HCT116 (cell line): ENCODE measurements around the gene RAB11FIP2. TPM values are rescaled to one million over a fixed set of nuclear protein-coding genes. Genes with fewer than 3 reads are reported as not detected.

Experiments used
- ATAC-seq: fragments of 200-7000 bp; cut with Tn5 transposase; 2 replicates; pipeline ENCODE4 v1.9.1; 2020; ENCODE audit warnings: mild to moderate bottlenecking, moderate library complexity
- BruUV-seq: library from RNA; stranded (reverse); fragments of 400-500 nt; replicated peaks from 2 replicates; lab custom pipeline; 2021; lab: Mats Ljungman, UMichigan
- CTCF ChIA-PET: fragments of 300-600 bp; sonication (Branson Sonifier 250); formaldehyde crosslinking; loops from one replicate; lab custom pipeline; 2021; ENCODE audit warnings: antibody characterized with exemption; lab: Charles Lee
- POLR2A ChIA-PET: fragments of 300-600, 350-600 bp; sonication (Branson Sonifier 250); formaldehyde crosslinking; loops from one replicate; lab custom pipeline; 2021; ENCODE audit warnings: antibody characterized with exemption; lab: Charles Lee
- RAD21 ChIA-PET, 2 experiments: fragments of 300-600 bp; sonication (Branson Sonifier 250); formaldehyde crosslinking; loops; one replicate each; lab custom pipeline; 2023; ENCODE audit warnings: low total read pairs in 2 of 2; ENCODE audit not compliant: uncharacterized antibody in 2 of 2, unreplicated experiment in 2 of 2, low non-redundant PET in 1 of 2; lab: Charles Lee
- DNase-seq: peaks from one replicate; pipeline ENCODE4 v3.0.0-alpha.2; 2010; ENCODE audit warnings: low read depth, low spot score
- H2AFZ ChIP-seq: fragments of 200-600 bp; shearing (Covaris generic), sonication (generic); 2 replicates; pipeline ENCODE4 v1.6.1; 2017; ENCODE audit warnings: low read depth, mixed run types, mixed read lengths, antibody characterized with exemption, low read length; ENCODE audit not compliant: poor library complexity, severe bottlenecking
- H3K27ac ChIP-seq: 2 replicates; pipeline ENCODE4 v1.5.1; 2012; ENCODE audit warnings: low read depth, low read length
- H3K27me3 ChIP-seq: fragments of 200-600 bp; sonication (generic); 2 replicates; pipeline ENCODE4 v1.6.1; 2016; ENCODE audit warnings: mixed run types, low read length, mixed read lengths; ENCODE audit not compliant: insufficient read depth
- H3K36me3 ChIP-seq, 2 experiments: fragments of 200-500 bp in 1 of 2; fragments of 200-600 bp in 1 of 2; sonication (Bioruptor generic) in 1 of 2; sonication (generic) in 1 of 2; 2 replicates each; pipeline versions ENCODE4 v1.5.1 to v1.6.1; 2014 to 2016; ENCODE audit warnings: low read length in 2 of 2, inconsistent platforms in 1 of 2, mixed read lengths in 1 of 2, mixed run types in 1 of 2; ENCODE audit not compliant: insufficient read depth in 2 of 2, control insufficient read depth in 1 of 2
- H3K4me1 ChIP-seq, 2 experiments: fragments of 200-600 bp in 1 of 2; sonication (generic) in 1 of 2; 2 replicates each; pipeline versions ENCODE4 v1.5.1 to v1.6.1; 2012 to 2017; ENCODE audit warnings: low read length in 2 of 2, inconsistent platforms in 1 of 2, mild to moderate bottlenecking in 1 of 2, mixed read lengths in 1 of 2, mixed run types in 1 of 2, moderate library complexity in 1 of 2; ENCODE audit not compliant: insufficient read depth in 2 of 2, control insufficient read depth in 1 of 2
- H3K4me2 ChIP-seq: fragments of 200-600 bp; sonication (generic); 2 replicates; pipeline ENCODE4 v1.6.1; 2017; ENCODE audit warnings: mixed run types, low read length, mixed read lengths
- H3K4me3 ChIP-seq, 2 experiments: fragments of 200-600 bp in 1 of 2; sonication (generic) in 1 of 2; replicated peaks in 1 of 2; 2 replicates each; pipeline ENCODE4 v1.5.1; 2011 to 2016; ENCODE audit warnings: low read length in 2 of 2, control low read depth in 1 of 2, low read depth in 1 of 2, mild to moderate bottlenecking in 1 of 2, mixed read lengths in 1 of 2, mixed run types in 1 of 2
- H3K79me2 ChIP-seq: fragments of 200-600 bp; sonication (generic); 2 replicates; pipeline ENCODE4 v1.6.1; 2017; ENCODE audit warnings: mild to moderate bottlenecking, mixed run types, low read length, moderate library complexity, mixed read lengths; ENCODE audit not compliant: insufficient read depth
- H3K9ac ChIP-seq: fragments of 200-600 bp; sonication (generic); 2 replicates; pipeline ENCODE4 v1.6.1; 2016; ENCODE audit warnings: low read length, mixed read lengths
- H3K9me2 ChIP-seq: fragments of 200-600 bp; sonication (generic), shearing (Covaris generic); 2 replicates; pipeline ENCODE4 v1.6.1; 2017; ENCODE audit warnings: mixed run types, mild to moderate bottlenecking, moderate library complexity; ENCODE audit not compliant: insufficient read depth
- H3K9me3 ChIP-seq, 2 experiments: fragments of 200-500 bp in 1 of 2; fragments of 200-600 bp in 1 of 2; sonication (Bioruptor generic) in 1 of 2; sonication (generic) in 1 of 2; 2 replicates each; pipeline ENCODE4 v1.6.1; 2014 to 2017; ENCODE audit warnings: low read length in 2 of 2, mixed read lengths in 2 of 2, inconsistent platforms in 1 of 2, low read depth in 1 of 2, mild to moderate bottlenecking in 1 of 2, mixed run types in 1 of 2, moderate library complexity in 1 of 2; ENCODE audit not compliant: control insufficient read depth in 1 of 2, insufficient read depth in 1 of 2
- H4K20me1 ChIP-seq: fragments of 200-600 bp; sonication (generic), shearing (Covaris generic); 2 replicates; pipeline ENCODE4 v1.6.1; 2017; ENCODE audit warnings: mixed run types, mild to moderate bottlenecking, moderate library complexity; ENCODE audit not compliant: insufficient read depth
- ATF3 ChIP-seq: IDR thresholded peaks from 2 replicates; pipeline ENCODE4 v1.6.1; 2012
- CBX3 ChIP-seq: IDR thresholded peaks from 2 replicates; pipeline ENCODE4 v1.6.1; 2012; ENCODE audit warnings: low read depth
- CTCF ChIP-seq, 3 experiments: fragments of 200-600 bp in 1 of 3; sonication (generic) in 1 of 3; IDR thresholded peaks in 2 of 3; conservative IDR thresholded peaks in 1 of 3; 2 replicates each; pipeline ENCODE4 v1.5.1; 2012 to 2017; ENCODE audit warnings: low read depth in 2 of 3, low read length in 2 of 3, antibody characterized with exemption in 1 of 3, borderline replicate concordance in 1 of 3, control low read depth in 1 of 3, mild to moderate bottlenecking in 1 of 3, mixed read lengths in 1 of 3, mixed run types in 1 of 3, moderate library complexity in 1 of 3; ENCODE audit not compliant: insufficient read depth in 1 of 3
- EGR1 ChIP-seq: IDR thresholded peaks from 2 replicates; pipeline ENCODE4 v1.6.1; 2012; ENCODE audit warnings: low read depth
- ELF1 ChIP-seq: IDR thresholded peaks from 2 replicates; pipeline ENCODE4 v1.6.1; 2012; ENCODE audit warnings: low read depth, borderline replicate concordance
- EZH2 ChIP-seq: fragments of 200-600 bp; sonication (generic); IDR thresholded peaks from 2 replicates; pipeline ENCODE4 v1.6.1; 2017; ENCODE audit warnings: antibody characterized with exemption, mixed run types
- EZH2phosphoT487 ChIP-seq: fragments of 200-600 bp; IDR thresholded peaks from 2 replicates; pipeline ENCODE4 v1.6.1; 2018; ENCODE audit warnings: antibody characterized with exemption, borderline replicate concordance
- FOSL1 ChIP-seq: IDR thresholded peaks from 2 replicates; pipeline ENCODE4 v1.6.1; 2012; ENCODE audit warnings: low read depth
- JUND ChIP-seq: IDR thresholded peaks from 2 replicates; pipeline ENCODE4 v1.6.1; 2012
- POLR2A ChIP-seq: IDR thresholded peaks from 2 replicates; pipeline ENCODE4 v1.7.0; 2011; ENCODE audit warnings: borderline replicate concordance; ENCODE audit not compliant: insufficient read depth, insufficient read length; ENCODE audit errors: extremely low read depth
- POLR2AphosphoS5 ChIP-seq: IDR thresholded peaks from 2 replicates; pipeline ENCODE4 v1.6.1; 2011; ENCODE audit warnings: mild to moderate bottlenecking, low read depth, low read length, moderate library complexity
- RAD21 ChIP-seq: IDR thresholded peaks from 2 replicates; pipeline ENCODE4 v1.6.1; 2012; ENCODE audit warnings: low read depth, mild to moderate bottlenecking
- REST ChIP-seq: IDR thresholded peaks from 2 replicates; pipeline ENCODE4 v1.6.1; 2012; ENCODE audit warnings: low read depth
- SIN3A ChIP-seq: IDR thresholded peaks from 2 replicates; pipeline ENCODE4 v1.6.1; 2012; ENCODE audit warnings: low read depth
- SRF ChIP-seq: IDR thresholded peaks from 2 replicates; pipeline ENCODE4 v1.6.1; 2012; ENCODE audit warnings: low read depth
- TCF7L2 ChIP-seq: IDR thresholded peaks from 2 replicates; pipeline ENCODE4 v1.7.0; 2011; ENCODE audit warnings: borderline replicate concordance, inconsistent platforms; ENCODE audit not compliant: insufficient read depth, insufficient read length; ENCODE audit errors: extremely low read depth
- ZFX ChIP-seq: fragments of 450-650 bp; IDR thresholded peaks from 2 replicates; pipeline ENCODE4 v1.6.1; 2017
- ZNF274 ChIP-seq: fragments of 200-500 bp; sonication (Bioruptor generic); IDR thresholded peaks from 2 replicates; pipeline ENCODE4 v1.6.1; 2014; ENCODE audit warnings: mild to moderate bottlenecking, low read depth, low read length, inconsistent platforms
- intact Hi-C: fragments of 100-400 bp; cut with micrococcal nuclease; formaldehyde crosslinking; loops from 2 replicates; pipeline ENCODE4 v1.10.0; 2022
- total RNA-seq: library from RNA; stranded (reverse); gene quantifications from one replicate; pipeline ENCODE4 v1.2.1, GENCODE V29; 2021; ENCODE audit not compliant: unreplicated experiment

The RAB11FIP2 gene
- total RNA-seq, 1 experiment from 2014 or later: 16.8 TPM

GRCh38 chr10:117988814-117989213 lies 57.9 kb downstream of the RAB11FIP2 start:
- intact Hi-C loops: no loop called here
- H3K9ac ChIP-seq: no peak overlapping the region
- ChIA-PET CTCF (no interaction called here), RAD21 (no interaction called here), POLR2A (no interaction called here)
- DNase-seq (no peak), ATAC-seq (no peak)
- H3K9me2 ChIP-seq: no peaks in the 10 kb centered on the region
- TF ChIP-seq EZH2 (no peak), ELF1 (no peak), FOSL1 (no peak), ATF3 (no peak), ZNF274 (no peak), REST (no peak), POLR2A (no peak), ZFX (no peak), EGR1 (no peak), SRF (no peak), SIN3A (no peak), CTCF (IDR thresholded peaks at IDR 0.05 in 2 of 3, conservative IDR thresholded peaks at IDR 0.05 in 1 of 3; ENCODE audit: borderline replicate concordance in 1 of 3, insufficient read depth in 1 of 3, low read depth in 2 of 3, low read length in 2 of 3) (no peak), JUND (no peak), EZH2phosphoT487 (no peak), POLR2AphosphoS5 (no peak), CBX3 (no peak), RAD21 (no peak), TCF7L2 (no peak)
- no peak overlapping the region for H3K4me2 ChIP-seq
- no peaks in the 10 kb centered on the region for H4K20me1 ChIP-seq
- H3K36me3 ChIP-seq: no peaks in the 10 kb centered on the region
- no peaks in the 10 kb centered on the region for H3K27me3 ChIP-seq
- H3K79me2 ChIP-seq: no peaks in the 10 kb centered on the region
- no peak overlapping the region for H2AFZ ChIP-seq
- no peak overlapping the region for H3K4me3 ChIP-seq
- H3K4me1 ChIP-seq: no peaks in the 10 kb centered on the region
- H3K9me3 ChIP-seq: no peaks in the 10 kb centered on the region
- BruUV-seq: no TSS peak
- no peak overlapping the region for H3K27ac ChIP-seq
